Pancreas (tissue), 10 donors: ENCODE results near the gene PSORS1C1. TPM values are rescaled to one million over a fixed set of nuclear protein-coding genes. Genes with fewer than 3 reads are reported as not detected.

Source experiments
- ATAC-seq, 4 donors: fragments of 200-7000 bp; cut with Tn5 transposase; one replicate each; pipeline versions ENCODE4 v1.8.0 to v1.9.1; 2020; ENCODE audit warnings: mild to moderate bottlenecking in 4 of 4, moderate library complexity in 4 of 4
- DNase-seq, 6 donors: peaks; one replicate each; pipeline ENCODE4 v3.0.0-alpha.2; 2020
- FAIRE-seq: peaks from 2 replicates; lab custom pipeline; 2012; peaks lifted over from hg19 to GRCh38; lab: Jason Lieb, UNC
- H3K27ac ChIP-seq, 4 donors: fragments of 200-600 bp; sonication (generic); 1 replicate in 3 of 4; 2 replicates in 1 of 4; pipeline versions ENCODE4 v1.5.0 to v1.8.0; 2020
- H3K27me3 ChIP-seq, 4 donors: fragments of 200-600 bp; one replicate each; pipeline ENCODE4 v1.8.0; 2021
- H3K36me3 ChIP-seq, 3 donors: fragments of 200-600 bp; sonication (generic) in 1 of 3; one replicate each; pipeline versions ENCODE4 v1.5.0 to v1.8.0; 2020 to 2021
- H3K4me1 ChIP-seq, 3 donors: fragments of 200-600 bp; one replicate each; pipeline ENCODE4 v1.8.0; 2021
- H3K4me3 ChIP-seq, 4 donors: fragments of 200-600 bp; sonication (generic) in 2 of 4; one replicate each; pipeline versions ENCODE4 v1.5.0 to v1.8.0; 2020 to 2021
- H3K9me3 ChIP-seq, 4 donors: fragments of 200-600 bp; one replicate each; pipeline ENCODE4 v1.8.0; 2021
- CTCF ChIP-seq, 4 donors: fragments of 200-600 bp; sonication (generic) in 3 of 4; IDR thresholded peaks; one replicate each; pipeline versions ENCODE4 v1.5.0 to v1.8.0; 2021; ENCODE audit warnings: antibody characterized with exemption in 4 of 4
- WGBS, 2 donors: extraction: QIAGEN DNeasy Blood & Tissue Kit; methylation state at CpG; one replicate each; pipeline ENCODE4 v1.1.7; 2013; 5-methylcytosine and 5-hydroxymethylcytosine counted together
- intact Hi-C, 3 donors: fragments of 100-400 bp; cut with DNase I; formaldehyde crosslinking; loops; one replicate each; pipeline versions ENCODE4 v1.11.1 to v1.14.2; 2022
- polyA plus RNA-seq, 2 donors: library from polyadenylated mRNA; stranded (reverse); fragments of 200-250 nt; gene quantifications; one replicate each; pipeline ENCODE4 v1.2.3, GENCODE V29; 2013
- total RNA-seq, 6 donors: library from RNA; stranded (reverse); fragmentation: NEBNext Ultra II Directional in 4 of 6; extraction: Animal tissue kit (Norgen Biotek cat#: 25700) in 4 of 6; gene quantifications; one replicate each; pipeline versions ENCODE4 v1.2.1 to v1.2.4, GENCODE V29; 2021 to 2023
- donor health status: healthy with polysubstance abuse.
- donor health status: DM: no; HTN: no; CAD: no; lungs with moderate emphysema.
- donor health status: DM: no; HTN: no; CAD: no.
- donor health status: control.
- donor health status: control.
- donor health status: Bipolar disorder and iron deficiency.
- donor health status: DM: yes; HTN: yes; CAD: no.
- donor health status: DM: no; HTN: no; CAD: no.
- donor health status: DM: no; HTN: no; CAD: no.
- donor health status: DM: yes; HTN: yes; CAD: no.

The PSORS1C1 gene
- total and polyA plus RNA-seq, 8 donors, result 0.06 to 1.9 (median 0.49) TPM

- FAIRE-seq, result no peak
- ATAC-seq, result peak in 3 of 4 donors; percentile 12 to 41 (median 13)
- Histone ChIP-seq H3K4me3 (no peak overlapping the region), H3K36me3 (no peaks in the 10 kb centered on the region), H3K9me3 (no peaks in the 10 kb centered on the region), H3K4me1 (no peaks in the 10 kb centered on the region), H3K27ac (peak overlapping the region in 1 of 4 donors; percentile 57), H3K27me3 (no peaks in the 10 kb centered on the region)
- no peak for TF ChIP-seq CTCF (IDR thresholded peaks at IDR 0.05)
- no peak for DNase-seq
- intact Hi-C loops, result no loop called here
- whole genome bisulfite sequencing, 2 donors, result 78 to 86% methylated on average over 7 of the region's 7 CpGs
Measured at GRCh38 chr6:31113861-31114540, 599 bp upstream of the PSORS1C1 start.

- DNase-seq (no peak), FAIRE-seq (no peak), ATAC-seq (peak in 2 of 4 donors; percentile 43 to 67)
- Histone ChIP-seq H3K36me3 (no peaks in the 10 kb centered on the region), H3K4me3 (no peak overlapping the region), H3K27ac (peak overlapping the region in 1 of 4 donors; percentile 57), H3K27me3 (no peaks in the 10 kb centered on the region), H3K4me1 (no peaks in the 10 kb centered on the region), H3K9me3 (no peaks in the 10 kb centered on the region)
- TF ChIP-seq CTCF (IDR thresholded peaks at IDR 0.05), result no peak
- whole genome bisulfite sequencing, 2 donors, result 62 to 80% methylated on average over 9 of the region's 9 CpGs
- intact Hi-C loops, result no loop called here
Measured at GRCh38 chr6:31114970-31115849, 610 bp downstream of the PSORS1C1 start.

- Histone ChIP-seq H3K9me3 (no peaks in the 10 kb centered on the region), H3K4me1 (no peaks in the 10 kb centered on the region), H3K4me3 (no peak overlapping the region), H3K27ac (no peak overlapping the region), H3K27me3 (no peaks in the 10 kb centered on the region), H3K36me3 (no peaks in the 10 kb centered on the region)
- ATAC-seq (no peak), DNase-seq (no peak), FAIRE-seq (no peak)
- no peak for TF ChIP-seq CTCF (IDR thresholded peaks at IDR 0.05)
- 71 to 81% methylated on average over 12 of the region's 12 CpGs for WGBS, 2 donors
- intact Hi-C loops, result no loop called here
Measured at GRCh38 chr6:31115941-31116560, 1.5 kb downstream of the PSORS1C1 start.

- DNase-seq (no peak), ATAC-seq (no peak), FAIRE-seq (no peak)
- TF ChIP-seq CTCF (IDR thresholded peaks at IDR 0.05), result no peak
- Histone ChIP-seq H3K27me3 (no peaks in the 10 kb centered on the region), H3K36me3 (no peaks in the 10 kb centered on the region), H3K9me3 (no peaks in the 10 kb centered on the region), H3K4me1 (no peaks in the 10 kb centered on the region), H3K27ac (no peak overlapping the region), H3K4me3 (no peak overlapping the region)
- intact Hi-C loops, result no loop called here
- WGBS, 2 donors, result 62 to 76% methylated on average over 19 of the region's 19 CpGs
Measured at GRCh38 chr6:31116661-31117385, 2.2 kb downstream of the PSORS1C1 start.
